ENCODE data around the gene RAB15.
A peak's percentile ranks its signal among the peaks of the same experiment; 100 is the strongest.
"Not testable (repeated sequence)": the region's sequence is repeated elsewhere in the genome, so short reads cannot be mapped to it uniquely, and the experiment has no call there.

RAB15 gene

DNA sequence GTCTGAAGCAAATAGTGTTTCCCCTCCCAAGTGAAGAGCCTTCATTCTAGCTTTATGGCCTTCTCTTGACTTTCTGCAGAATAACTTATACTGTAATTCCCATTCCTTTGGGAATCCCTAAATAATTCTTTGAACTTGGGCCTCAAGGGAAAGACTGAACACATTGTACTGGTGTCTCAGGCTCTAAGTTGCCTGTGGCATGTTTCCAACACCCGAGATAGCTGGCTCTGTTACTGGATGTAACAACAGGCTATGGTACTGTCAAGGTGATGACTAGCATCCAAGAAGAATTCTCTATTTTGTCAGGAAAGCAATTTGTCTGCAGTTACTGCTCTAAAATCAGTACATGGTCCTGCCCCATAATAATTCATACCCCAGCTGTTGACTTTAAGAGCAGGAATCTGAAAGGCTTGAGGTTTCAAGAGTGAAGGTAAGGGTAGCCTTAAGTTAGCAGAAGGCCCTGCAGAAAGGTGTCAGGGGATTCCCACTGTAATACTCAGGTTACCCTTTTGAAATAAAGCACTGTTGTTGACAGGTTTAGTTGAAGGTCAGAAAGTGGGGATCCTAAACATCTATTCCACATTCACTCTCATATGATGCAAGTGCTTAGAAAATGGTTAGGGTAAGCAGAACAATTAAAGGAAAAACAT lies 34.8 kb downstream of the RAB15 start:
- peak; percentile 61 for DNase-seq (ENCODE audit: low spot score)

- DNase-seq (ENCODE audit: low spot score), result no peak
These were observed 36.6 kb downstream of the RAB15 start for GRCh38 chr14:64935508-64935907.

- no peak for DNase-seq (ENCODE audit: low spot score)
These were observed 37.7 kb downstream of the RAB15 start for GRCh38 chr14:64934338-64934929.

- no peak for DNase-seq (ENCODE audit: low spot score)
These were observed 39.9 kb downstream of the RAB15 start for GRCh38 chr14:64932231-64932630.

DNA sequence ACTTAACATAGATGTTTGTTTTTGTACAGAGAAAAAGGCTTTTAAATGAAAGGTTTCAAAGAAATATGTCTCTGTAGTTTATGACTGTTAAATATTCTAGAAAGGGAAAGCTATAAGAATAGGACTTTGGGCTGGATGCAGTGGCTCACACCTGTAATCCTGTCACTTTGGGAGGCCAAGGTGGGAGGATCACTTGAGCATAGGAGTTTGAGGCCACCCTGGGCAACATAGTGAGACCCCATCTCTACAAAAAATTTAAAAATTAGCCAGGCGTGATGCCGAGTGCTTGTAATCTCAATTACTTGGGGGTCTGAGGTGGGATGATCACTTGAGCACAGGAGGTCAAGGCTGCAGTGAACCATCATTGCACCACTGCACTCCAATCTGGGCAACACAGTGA lies 41.0 kb downstream of the RAB15 start:
- no peak for DNase-seq (ENCODE audit: low spot score)

GRCh38 chr14:64930085-64930843 lies 41.9 kb downstream of the RAB15 start:
- no peak for DNase-seq (ENCODE audit: low spot score)

DNA sequence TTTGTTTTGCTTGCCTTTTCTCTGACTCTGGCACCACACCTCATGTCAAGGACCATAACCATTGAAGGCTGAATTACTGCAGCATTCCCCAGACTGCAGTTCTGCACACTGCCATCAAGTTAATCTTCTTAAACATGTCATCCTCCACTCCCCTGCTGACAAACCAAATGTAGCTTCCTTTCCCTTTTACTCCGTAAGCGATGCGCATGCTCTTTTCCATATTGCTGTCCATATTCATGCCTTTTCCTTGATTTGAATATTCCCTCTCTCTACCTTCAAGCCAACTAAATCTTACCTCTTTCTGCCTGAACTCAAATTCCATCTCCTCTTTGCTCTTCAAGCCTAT lies 43.1 kb downstream of the RAB15 start:
- no peak for DNase-seq (ENCODE audit: low spot score)

GRCh38 chr14:64928239-64929013 lies 43.7 kb downstream of the RAB15 start:
- no peak for DNase-seq (ENCODE audit: low spot score)

GRCh38 chr14:64927031-64927430 lies 45.1 kb downstream of the RAB15 start:
- no peak for DNase-seq (ENCODE audit: low spot score)

GRCh38 chr14:64926398-64926995 lies 45.6 kb downstream of the RAB15 start:
- DNase-seq (ENCODE audit: low spot score), result no peak

DNA sequence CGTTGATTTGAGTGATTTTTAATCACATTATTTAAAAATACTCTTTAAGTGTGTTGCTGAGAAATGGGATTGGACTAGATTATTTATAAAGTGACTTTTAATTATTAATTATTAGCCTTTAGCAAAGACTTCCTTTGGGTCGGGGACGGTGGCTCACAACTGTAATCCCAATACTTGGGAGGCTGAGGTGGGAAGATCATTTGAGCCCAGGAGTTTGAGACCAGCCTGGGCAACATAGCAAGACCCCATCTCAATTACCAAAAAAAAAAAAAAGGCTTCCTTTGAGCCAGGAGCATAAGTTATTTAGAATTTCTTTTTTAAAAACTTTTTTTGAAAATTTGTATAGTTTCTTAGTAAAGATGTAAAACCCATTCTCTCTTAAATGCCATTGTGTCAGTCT lies 49.1 kb downstream of the RAB15 start:
- DNase-seq (ENCODE audit: low spot score), result no peak

GRCh38 chr14:64920465-64920864 lies 51.7 kb downstream of the RAB15 start:
- no peak for DNase-seq (ENCODE audit: low spot score)

DNA sequence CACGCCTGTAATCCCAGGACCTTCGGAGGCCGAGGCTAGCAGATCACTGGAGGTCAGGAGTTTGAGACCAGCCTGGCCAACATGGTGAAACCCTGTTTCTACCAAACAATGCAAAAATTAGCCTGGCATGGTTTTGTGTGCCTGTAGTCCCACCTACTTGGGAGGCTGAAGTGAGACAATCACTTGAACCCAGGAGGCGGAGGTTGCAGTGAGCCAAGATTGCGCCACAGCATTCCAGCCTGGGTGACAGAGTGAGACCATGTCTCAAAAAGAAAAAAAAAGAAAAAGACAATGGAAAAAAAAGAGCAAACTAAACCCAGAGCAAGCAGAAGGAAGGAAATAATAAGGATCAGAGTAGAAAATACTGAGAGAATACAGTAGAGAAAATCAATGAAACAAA lies 52.5 kb downstream of the RAB15 start:
- DNase-seq (ENCODE audit: low spot score), result no peak

GRCh38 chr14:64919215-64919614 lies 52.9 kb downstream of the RAB15 start:
- DNase-seq (ENCODE audit: low spot score), result no peak

DNA sequence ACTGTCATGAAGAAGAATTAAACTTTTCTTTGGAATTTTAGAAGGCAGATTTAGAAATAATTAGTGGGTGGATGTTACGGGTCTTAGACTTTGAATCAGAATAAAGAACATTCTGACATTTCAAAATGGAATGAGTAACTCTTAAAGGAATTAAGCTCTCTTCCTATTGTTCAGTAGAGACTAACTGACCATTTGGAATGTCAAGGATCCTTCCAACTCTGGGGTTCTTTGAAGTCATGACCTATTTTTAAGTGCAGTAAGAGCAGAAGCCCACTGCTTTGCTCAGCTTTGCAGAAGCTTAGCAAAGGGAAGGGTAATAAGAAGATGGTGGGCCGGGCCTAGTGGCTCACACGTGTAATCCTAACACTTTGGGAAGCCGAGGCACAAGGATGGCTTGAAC lies 53.9 kb downstream of the RAB15 start:
- no peak for DNase-seq (ENCODE audit: low spot score)

GRCh38 chr14:64915797-64916196 lies 56.3 kb downstream of the RAB15 start:
- no peak for DNase-seq (ENCODE audit: low spot score)

DNA sequence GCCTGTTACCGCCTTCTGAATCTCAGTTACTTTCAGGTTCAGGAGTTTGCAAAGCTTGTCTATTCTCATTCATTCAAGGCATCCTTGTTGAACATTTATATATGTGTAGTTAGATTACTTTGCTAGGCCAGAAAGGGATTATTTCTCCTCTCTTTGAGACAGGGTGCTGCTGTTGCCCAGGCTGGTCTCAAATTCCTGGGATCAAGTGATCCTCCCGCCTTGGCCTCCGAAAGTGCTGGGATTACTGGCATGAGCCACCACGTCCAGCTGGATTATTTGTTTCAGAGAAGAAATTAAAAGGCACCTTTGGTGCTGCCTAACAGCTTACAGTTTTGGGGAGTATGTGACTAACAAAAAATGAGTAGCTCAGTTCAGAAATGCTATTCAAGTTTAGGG lies 57.1 kb downstream of the RAB15 start:
- no peak for DNase-seq (ENCODE audit: low spot score)

DNA sequence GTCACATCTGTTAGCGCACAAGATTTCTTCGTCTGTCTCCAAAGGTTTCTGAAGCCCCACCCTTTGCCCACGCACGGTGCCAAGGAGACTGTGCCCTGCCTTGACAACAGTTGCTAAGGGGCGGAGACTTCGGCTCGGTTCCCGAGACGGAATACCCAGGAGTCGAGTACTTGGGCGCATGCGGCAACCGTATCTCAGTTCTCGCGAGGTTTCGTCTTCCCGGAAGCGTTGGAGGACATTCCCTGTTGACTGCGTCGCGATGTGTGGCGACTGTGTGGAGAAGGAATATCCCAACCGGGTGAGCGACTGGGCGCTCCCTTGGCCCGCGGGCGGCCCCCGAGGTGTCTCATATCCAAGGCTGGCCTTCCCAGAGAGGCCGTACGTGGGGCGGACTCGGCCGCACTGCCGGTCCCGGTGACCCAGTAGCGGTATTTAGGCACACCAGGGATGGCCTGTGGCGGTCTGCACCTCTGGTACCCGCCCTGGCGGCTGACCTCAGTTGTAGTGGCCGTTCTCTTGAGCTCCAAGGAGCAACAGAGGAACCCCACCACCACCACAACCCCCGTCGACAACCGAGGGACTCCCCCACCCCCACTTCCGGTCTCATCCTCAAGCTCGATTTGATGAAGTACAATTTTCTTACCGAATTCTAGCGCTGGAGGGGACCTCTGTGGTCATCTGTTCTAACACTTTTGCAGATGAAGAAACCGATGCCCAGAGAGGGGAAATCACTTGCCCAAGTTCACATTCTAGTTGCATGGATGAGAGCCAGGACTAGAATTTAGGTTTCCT lies 57.7 kb downstream of the RAB15 start, which contains the start of gene CHURC1:
Gene CHURC1, plus strand, starts transcription at position 219 of the 792 bp plus-strand sequence. Its CDS starts 41 bp downstream, at position 260.
- peak; percentile 98 for DNase-seq (ENCODE audit: low spot score)

- not testable (repeated sequence) for DNase-seq (ENCODE audit: low spot score)
These were observed 58.7 kb downstream of the RAB15 start for GRCh38 chr14:64913477-64913876.

DNA sequence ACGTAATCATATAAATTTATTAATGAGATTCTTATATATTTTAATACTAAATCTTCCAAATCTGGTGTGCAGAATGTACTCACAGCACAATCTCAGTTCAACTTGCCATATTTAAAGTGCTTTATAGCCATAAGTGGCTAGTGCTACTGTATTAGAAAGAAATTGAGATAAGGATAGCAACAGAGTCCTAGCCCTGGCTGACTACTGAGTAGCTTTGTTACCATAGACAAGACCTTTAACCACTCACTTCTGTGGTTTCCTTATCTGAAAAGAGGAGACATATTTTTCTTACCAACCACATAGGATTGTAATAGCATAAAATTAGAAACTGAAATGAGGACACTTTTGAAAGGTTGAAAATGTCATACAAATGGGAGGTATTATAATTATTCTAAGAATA lies 59.9 kb downstream of the RAB15 start:
- DNase-seq (ENCODE audit: low spot score), result no peak

DNA sequence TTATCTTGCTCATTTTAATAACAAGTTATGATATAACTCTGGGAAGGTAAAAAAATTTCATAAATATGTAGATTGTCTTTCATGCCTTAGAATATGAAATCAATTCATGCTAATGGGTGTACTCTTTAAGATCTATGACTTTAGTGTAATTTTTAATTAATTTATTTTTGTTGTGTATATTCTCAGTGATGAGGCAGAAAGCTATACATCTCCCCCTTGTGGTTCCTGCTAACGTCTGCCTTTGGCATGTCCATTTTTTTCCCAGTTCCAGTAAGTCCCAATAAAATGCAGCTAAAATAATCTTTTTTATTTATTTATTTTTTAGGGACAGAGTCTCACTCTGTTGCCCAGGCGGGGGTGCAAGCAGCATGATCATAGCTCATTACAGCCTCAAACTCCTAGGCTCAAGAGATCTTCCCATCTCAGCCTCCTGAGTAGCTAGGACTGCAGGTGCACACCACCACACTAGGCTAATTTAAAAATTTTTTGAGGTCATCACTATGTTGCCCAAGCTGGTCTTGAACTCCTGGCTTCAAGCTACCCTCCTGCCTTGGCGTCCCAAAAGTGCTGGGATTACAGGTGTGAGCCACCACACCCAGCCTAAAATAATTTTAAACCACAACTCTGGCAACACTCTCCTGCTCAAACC lies 61.2 kb downstream of the RAB15 start:
- DNase-seq (ENCODE audit: low spot score), result peak; percentile 28

Measured in pons (tissue), 1 donor.